Activated naive CD4-positive, alpha-beta T cell (primary cell): Measurements from ENCODE around the gene FAM149B1.
A peak's percentile ranks its signal among the peaks of the same experiment; 100 is the strongest.
"Not testable (repeated sequence)": the region's sequence is repeated elsewhere in the genome, so short reads cannot be mapped to it uniquely, and the experiment has no call there.

Experiments
- DNase-seq, 4 experiments: peaks; one replicate each; lab custom pipeline; 2025; lab: John Stamatoyannopoulos, UW

FAM149B1 gene

DNA sequence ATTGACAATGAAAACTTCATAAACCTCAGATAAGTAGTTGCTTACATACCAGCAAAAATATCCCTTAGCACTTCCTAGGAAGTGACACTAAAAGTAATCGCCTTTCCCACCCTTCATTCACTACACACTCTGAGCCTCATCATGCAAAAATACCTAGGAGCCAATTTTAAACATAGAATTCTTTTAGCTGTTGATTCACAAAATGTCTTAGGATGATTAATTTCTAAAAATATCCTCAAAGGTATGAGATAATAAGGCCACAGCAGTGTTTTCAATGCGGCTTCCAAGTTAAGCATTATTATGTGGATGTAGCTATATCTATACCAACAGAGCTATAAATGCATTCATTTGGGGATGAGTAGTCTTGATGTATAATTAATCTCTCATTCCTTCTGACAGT lies 66.0 kb downstream of the FAM149B1 start:
- no peak for DNase-seq

DNA sequence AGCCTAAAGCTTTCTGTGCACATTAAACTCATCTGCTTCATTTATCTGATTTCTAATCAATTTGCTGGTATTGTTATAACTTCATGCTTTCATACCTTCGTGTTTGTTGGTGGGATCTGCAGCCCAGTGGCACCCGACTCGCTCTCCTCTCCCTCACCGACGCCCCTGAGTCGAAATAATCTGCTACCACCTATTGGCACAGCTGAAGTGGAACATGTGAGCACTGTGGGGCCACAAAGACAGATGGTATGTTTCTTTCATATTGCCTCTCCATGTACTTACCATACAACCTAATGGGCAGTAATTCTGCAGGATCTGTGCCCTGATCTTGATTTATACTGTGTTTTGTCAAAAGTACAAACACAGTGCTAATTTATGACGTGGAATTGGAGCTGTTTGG lies 66.8 kb downstream of the FAM149B1 start:
- DNase-seq = no peak

DNA sequence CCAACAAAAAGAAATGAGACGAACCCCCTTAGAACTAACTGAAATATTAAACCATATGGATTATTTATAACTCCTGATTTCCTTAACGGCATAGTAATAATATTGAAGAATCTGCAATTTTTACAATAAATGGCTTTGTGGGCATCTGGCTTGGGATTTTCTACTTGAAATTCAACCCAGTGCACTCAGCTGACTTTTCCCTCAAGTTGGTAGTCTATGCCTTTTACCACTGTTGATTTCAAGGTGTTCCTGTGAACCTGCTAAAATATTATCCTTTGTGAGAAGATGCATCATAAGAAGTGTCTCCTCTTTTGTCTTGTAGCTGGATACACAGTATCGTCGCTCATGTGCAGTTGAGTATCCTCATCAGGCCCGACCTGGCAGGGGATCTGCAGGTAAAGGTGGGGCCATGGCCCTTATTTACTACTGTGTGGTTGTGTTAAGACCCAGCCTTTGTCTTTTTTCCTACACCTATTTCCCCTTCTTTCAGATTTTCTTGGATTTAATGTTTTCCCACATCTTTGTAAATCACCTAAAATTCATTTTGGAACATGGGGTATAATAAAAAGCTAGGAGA lies 71.2 kb downstream of the FAM149B1 start:
- no peak for DNase-seq

DNA sequence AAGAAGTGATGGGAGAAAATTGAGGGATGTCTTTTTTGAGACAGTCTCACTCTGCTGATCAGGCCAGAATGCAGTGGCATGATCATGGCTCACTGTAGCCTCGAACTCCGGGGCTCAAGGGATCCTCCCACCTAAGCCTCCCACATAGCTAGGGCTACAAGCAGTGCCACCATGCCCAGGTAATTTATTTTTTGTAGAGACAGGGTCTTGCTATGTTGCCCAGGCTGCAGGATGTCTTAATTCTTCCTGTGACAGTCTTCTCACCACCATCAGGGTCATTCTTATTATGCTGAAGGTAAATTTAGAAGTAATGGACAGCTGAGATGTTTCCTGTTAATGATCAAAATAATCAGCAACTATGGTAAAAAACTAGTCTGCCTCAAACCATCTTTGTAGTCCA lies 72.0 kb downstream of the FAM149B1 start:
- DNase-seq = no peak

DNA sequence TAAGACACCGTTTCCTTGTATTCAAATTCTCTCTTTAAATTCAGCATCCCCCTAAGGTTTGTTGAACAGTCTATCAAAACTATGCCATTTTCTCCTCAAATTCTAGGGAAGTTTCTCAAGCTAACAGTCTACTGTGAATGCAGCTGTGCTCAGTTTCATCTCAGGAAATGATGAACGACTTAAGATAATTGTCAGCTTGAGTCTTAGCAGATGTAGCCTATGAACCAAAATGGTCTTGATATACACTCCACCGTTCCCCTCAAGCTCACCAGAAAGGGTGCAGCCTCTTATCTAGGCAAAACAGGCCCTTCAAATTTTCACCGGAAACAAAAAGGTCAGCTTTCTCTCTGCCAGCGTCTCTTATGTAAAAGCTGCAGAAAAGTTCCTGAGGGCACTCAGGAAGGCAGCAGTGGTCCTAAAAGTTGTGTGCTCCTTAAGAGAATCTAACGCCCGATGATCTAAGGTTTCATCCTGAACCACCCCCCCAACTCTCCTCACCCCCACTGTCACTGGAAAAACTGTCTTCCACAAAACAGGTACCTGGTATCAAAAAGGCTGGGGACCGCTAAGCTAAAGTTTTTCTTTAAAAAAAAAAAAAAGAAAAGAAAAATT lies 77.1 kb downstream of the FAM149B1 start:
- no peak for DNase-seq

DNA sequence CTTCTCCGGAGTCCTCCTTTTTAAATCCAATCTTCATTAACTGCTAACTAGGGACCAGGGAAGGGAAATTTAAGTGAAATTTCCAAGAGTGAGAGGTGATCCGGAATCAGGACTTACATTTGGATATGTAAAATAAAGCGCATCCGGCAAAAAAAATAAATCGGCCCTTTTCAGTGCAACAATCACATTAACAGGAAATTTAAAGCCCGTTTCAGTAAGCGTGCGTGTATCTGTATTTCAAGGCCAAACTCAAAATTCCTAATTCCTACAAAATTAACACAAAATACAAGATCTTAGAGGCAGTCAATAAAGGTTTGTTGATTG lies 78.4 kb downstream of the FAM149B1 start:
- DNase-seq = no peak

DNA sequence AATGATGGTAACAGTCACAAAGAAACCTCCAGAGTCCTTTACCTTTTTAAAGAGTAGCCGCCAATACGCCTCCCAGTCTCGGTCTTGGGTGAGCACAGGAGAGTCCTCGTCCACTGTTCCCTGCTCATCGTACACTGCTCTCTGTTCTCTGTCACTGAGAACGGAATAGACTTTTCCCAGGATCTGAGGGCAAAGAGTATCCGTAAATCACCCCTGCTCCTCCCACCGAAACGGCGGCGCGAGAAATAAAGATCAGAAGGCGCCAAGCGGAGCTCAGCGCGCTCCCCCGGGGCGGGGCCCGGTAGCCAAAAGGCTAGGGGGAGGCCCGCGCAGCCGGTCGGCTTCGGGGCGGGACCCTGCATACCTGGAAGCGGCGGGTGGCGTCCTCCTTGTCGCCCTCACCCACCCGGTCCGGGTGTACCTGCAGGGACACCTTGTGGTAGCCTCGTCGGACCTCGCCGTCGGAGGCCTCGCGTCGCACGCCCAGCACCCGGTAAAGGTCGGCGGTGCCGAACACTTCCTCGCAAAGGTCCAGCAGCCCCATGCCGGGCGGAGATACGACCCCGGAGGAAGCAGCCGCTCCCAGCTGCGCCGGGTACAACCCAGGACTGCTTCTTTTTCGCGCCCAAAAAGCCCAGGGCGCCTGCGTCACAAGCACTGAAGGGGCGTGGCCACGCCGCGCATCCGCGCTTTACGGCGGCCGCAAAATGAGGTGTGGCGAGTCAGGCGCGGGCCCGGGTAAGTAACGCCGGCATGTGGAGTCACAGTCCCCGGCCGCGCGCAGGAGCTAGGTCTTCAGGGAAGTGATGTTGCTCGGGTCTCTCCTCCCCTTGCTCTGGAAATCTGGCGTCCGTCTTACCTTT lies 79.0 kb downstream of the FAM149B1 start, which contains the start of gene DNAJC9:
Gene DNAJC9, minus strand, starts transcription at position 610 of the 863 bp plus-strand sequence. Its CDS starts 66 bp downstream, at position 544.
- peak; percentile 91 to 98 (median 94) for DNase-seq

DNA sequence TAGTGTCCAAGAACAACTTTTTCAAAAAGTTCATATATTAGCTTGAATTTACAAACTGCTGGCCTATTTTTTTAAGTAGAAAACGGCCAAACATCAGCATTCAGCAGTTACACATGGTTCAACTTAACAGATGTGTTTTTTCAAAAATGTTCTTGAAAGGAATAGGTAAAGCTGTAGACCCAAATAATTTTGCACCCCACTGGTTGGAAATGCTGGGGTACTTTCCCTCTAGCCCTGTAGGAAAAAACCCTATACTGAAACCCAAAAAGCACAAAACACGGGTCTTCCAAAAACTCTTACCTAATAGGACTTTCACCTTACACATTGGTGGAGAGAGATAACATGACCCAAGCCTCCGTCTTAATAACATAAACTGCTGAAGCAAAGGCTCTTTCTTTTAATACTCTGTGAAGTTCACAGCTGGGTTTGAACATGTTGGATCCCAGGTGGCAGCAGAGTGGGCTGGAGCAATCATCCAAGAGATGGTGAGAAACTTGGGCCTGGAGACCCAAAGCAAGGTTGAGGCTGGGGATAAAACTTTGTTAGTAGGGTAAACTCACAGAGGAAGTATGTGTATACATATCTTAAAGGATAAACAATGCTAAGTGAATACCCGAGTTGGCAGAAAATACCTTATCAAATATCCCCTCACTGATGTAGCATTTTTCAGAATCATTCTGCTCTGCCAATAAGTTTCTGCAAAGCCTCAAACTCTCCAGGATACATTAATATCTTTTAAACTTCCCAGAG lies 79.8 kb downstream of the FAM149B1 start:
- DNase-seq = no peak

DNA sequence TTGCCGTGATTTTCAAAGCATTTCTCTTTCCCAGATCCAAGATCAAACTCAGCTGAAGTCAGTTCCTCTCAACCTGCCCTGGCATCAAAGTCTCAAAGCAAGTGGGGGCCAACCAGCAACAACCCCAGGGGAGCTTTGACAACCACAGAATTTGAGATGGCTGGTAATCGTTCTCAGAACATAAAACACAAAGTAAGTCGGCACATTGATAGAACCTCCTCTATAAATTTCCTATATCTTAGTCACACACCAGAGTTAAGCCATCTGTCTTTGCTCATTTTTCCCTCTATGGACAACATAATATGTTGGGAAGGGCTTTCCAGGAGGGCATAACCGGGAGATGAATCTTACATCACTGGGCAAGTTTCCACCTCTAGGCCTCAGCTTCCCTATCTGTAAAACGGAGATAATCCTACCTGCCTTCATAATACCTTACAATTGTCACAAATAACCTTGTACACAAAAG lies 80.4 kb downstream of the FAM149B1 start:
- no peak for DNase-seq

DNA sequence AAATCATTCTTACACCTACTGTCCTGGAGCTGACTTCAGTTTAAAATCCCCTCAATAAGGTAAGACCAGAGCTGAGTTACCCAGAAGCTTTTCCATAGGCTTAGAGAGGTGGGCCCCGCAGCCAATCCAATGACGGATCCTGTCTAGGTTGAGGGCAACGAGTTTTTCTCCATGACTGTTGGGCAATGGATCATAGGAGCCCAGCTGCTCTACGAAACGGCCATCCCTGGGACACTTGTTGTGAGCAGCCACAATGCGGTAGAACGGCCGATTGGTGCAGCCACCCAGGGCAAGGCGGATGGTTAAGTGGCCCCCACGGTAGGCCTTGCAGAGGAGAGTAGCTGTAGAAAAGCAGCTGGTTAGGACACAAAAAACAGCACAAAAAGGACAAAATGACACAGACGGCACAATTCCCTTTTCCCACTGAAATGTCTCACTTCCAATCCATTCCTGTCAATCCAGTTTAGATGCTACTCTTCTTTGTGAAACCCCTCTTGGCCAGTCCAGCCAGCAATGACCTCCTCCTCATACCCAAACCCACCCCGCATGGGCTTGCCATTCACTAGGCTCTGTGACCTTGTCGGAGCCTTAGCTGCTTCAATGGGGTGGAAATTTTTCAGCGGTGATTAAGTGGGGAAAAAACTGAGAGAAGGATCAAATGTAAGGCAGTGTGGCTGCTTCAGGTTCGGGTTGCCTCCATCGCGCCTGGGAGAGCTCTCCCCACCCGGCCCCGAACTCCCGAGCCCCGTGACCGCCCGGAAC lies 83.9 kb downstream of the FAM149B1 start:
- DNase-seq = no peak

DNA sequence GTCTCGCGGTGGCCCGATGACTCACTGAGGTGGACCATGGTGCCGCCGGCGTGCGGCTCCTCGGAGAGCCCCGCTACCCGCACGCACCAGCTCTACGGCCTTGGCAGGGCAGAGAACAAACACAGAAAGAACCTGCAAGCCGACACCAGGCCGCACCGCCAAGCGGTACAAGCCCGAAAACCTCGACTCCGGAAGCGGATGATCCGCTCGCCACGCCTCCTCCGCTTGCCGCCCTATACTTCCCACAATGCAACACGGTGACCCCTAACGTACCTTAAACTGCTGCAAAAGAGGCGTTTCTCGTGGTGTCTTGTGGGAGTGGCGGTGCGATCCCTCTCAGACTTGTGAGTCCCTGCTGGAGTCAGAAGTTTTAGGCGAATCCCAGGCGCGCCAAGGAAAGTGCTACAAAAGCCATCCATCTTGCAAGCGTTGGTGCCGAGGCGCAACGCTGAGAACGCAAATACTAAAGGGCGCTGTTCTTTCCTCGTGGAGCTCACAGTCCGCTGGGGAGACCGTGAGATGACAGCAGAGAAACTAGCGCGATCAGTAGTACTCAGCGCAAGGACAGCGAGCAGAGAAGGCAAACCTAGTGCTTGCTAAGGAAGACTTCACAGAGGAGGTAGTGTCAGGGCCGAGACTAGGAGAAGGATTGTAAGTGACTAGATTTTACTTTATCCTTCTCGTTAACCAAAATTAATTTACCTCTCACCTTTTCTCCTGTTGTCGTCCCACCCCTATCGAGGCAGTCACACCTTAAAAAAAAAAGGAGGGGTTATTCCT lies 84.7 kb downstream of the FAM149B1 start, which contains the start of gene MRPS16:
Gene MRPS16, minus strand, starts transcription at position 200 of the 780 bp plus-strand sequence. Its CDS starts 162 bp downstream, at position 38.
- DNase-seq = peak; percentile 63 to 89 (median 78)

DNA sequence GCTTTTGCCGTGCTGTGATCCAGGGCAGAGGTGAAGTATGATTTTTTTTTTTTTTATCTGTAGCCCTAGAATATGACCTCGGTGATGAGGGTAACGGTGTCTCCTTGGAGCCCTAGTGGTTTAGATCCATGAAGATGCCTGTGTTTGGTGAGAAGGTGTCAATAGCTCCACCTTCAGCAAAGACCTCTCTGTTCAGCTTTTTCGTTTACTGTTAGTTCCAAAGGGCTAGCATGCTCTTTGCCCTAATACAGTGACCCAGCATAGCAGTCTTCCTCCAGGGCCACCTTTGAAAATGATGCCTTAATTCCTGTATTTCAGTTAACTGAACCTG lies 85.3 kb downstream of the FAM149B1 start:
- no peak for DNase-seq

DNA sequence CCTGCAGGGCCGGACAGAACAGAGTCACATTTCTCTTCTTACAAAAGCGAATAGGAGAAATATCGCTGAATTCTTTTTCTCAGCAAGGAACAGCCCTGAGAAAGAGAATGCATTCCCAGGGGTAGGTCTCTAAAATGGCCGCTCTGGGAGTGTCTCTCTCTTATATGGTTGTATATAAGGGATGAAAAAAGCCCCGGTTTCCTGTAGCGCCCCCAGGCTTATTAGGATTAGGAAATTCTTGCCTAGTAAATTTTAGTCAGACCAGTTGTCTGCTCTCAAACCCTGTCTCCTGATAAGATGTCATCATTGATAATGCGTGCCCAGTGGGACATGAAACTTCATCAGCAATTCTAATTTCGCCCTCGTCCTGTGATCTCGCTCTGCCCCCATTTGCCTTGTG lies 90.7 kb downstream of the FAM149B1 start:
- not testable (repeated sequence) for DNase-seq

DNA sequence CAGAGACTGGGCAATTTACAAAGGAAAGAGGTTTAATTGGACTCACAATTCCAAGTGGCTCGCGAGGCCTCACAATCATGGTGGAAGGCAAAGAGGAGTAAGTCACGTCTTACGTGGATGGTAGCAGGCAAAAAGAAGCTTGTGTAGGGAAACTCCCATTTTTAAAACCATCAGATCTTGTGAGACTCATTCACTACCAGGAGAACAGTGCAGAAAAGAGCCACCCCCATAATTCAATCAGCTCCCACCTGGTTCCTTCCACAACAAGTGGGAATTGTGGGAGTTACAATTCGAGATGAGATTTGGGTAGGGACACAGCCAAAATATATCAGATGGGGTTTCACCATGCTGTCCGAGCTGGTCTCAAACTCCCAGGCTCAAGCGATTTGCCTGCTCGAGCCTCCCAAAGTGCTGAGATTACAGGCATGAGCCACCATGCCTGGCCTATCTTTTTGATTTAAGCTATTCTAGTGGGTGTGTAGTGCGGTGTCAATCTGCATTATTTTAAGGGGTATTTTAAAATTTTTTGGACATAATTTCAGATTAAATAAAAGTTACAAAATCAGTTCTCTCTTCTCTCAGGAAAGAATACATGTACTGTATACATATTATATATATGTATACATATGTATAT lies 93.6 kb downstream of the FAM149B1 start:
- DNase-seq = no peak

DNA sequence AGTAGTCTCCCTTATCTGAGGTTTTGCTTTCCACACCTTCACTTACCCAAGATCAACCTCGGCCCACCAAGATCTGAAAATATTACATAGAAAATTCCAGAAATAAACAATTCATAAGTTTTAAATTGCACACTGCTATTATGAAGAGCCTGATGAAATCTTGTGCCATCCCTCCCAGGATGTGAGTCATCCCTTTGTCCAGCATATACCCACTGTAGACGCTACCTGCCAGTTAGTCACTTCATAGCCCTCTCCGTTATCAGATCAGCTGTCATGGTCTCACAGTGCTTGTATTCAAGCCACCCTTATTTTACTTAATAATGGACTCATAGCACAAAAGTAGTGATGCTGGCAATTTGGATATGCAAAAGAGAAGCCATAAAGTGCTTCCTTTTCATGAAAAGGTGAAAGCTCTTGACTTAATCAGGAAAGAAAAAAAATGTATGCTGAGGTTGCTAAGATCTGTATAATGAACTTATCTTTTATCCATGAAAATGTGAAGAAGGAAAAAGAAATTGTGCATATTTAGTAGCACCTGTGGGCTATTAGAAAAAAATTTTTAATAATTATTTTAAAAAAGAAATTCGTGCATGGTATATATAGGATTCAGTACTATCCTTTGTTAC lies 94.3 kb downstream of the FAM149B1 start:
- DNase-seq = no peak

DNA sequence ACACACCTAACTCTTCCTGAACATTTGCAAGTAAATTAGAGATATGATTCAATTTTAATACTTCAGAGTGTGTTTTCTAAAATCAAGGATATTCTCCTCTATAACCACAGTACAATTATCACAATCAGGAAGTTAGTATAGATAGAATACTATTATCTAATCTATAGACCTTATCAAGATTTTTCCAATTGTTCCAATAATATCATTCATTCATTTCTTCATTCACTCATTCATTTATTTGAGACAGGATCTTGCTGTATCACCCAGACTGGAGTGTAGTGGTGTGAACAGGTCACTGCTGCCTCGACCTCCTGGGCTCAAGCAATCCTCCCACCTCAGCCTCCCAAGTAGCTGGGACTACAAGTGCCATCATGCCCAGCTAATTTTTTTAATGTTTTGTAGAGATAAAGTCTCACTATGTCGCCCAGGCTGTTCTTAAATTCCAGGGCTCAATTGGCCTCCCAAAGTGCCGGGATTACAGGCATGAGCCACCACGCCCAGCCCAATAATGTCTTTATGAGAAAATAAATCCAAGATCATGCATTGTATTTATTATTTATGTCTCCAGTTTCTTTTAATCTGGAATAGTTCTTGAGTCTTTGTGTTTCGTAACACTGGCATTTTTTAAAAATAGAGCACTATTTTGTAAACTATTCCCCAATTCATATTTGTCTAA lies 95.1 kb downstream of the FAM149B1 start:
- no peak for DNase-seq

DNA sequence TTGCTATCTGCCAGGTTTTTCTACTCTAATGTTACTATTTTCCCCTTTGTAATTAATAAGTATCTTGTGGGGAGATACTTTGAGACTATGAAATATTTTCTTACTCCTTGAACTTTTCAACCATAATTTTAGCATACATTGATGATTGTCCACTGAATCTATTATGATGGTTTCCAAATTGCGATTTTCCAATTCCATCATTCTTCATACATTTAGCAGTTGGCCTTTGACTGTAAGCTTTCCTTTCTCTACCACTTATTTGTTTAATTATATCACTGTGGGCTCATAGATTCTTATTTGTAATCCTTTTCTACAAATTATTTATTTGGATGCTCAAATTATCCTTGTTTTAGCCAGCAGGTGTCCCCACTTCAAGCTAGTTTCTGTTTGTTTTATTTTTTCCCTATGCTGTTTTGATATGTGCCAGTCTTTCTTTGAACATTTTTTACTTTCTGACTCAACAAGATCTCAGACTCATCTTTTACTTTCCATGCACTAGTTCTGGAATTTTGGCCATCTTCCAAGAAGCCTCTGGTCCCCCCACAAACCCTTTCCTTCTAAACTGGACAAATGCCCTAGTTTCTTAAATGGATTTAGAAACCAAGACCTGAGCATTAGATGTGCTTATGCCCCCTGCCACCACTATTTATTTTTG lies 95.9 kb downstream of the FAM149B1 start:
- DNase-seq = no peak

DNA sequence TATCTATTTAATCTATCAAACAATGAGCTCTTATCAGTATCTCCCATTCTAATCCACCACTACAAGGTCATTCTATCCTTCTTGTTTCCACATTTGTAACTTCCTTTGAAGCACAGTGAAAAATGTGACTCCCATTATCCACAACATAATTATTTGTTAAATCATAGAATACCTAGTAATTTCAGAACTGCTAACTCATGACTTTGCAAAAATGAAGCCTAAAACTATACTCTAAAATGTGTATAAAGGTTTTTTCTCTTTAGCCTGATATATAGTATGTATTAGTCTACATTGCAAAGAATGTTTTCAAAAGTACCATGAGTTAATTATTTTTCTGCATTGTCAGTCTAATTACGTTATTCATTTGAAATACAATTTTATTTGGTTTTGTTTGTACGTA lies 96.5 kb downstream of the FAM149B1 start:
- DNase-seq = no peak

DNA sequence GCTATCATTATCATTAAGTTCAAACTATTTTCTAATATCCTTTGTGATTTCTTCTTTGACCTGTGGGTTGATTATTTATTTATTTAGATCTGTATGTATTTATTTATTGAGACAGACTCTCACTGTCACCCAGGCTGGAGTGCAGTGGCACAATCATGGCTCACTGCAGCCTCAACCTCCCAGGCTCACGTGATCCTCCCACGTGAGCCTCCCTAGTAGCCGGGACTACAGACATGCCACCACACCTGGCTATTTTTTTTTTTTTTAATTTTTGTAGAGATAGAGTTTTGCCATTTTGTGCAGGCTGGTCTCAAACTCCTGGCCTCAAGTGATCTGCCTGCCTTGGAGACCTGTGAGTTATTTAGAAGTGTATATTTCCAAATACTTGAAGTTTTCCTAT lies 113.2 kb downstream of the FAM149B1 start:
- no peak for DNase-seq
